Epithelial cell of alveolus of lung (primary cell): ENCODE measurements around the gene DNAJC17. TPM values are rescaled to one million over a fixed set of nuclear protein-coding genes. Genes with fewer than 3 reads are reported as not detected.

ENCODE experiments used
- total RNA-seq: library from RNA; depleted of rRNA; stranded (reverse); fragments of >200 nt; gene quantifications from 2 replicates; pipeline ENCODE4 v1.2.1, GENCODE V29; 2015

The DNAJC17 gene
- total RNA-seq, result 25.0 and 63.8 TPM in 2 replicates

GRCh38 chr15:40807028-40807887 is at the start of gene DNAJC17, which contains the start of gene ZFYVE19:
DNAJC17 (minus strand) TSS chr15:40807473; CDS start chr15:40807446, 27 bp downstream.
ZFYVE19 (plus strand) TSS chr15:40807089; CDS start chr15:40807590, 501 bp downstream.

GRCh38 chr15:40843885-40844695 is 36.8 kb upstream of the DNAJC17 start, which contains the start of gene SPINT1:
SPINT1 (plus strand) TSS chr15:40844048; CDS start chr15:40844555, 507 bp downstream.

GRCh38 chr15:40828447-40829036 is 21.3 kb upstream of the DNAJC17 start, which contains the start of gene PPP1R14D:
PPP1R14D (minus strand) TSS chr15:40828708; CDS start chr15:40828641, 67 bp downstream.

GRCh38 chr15:40769274-40770146 is 37.8 kb downstream of the DNAJC17 start, which contains the start of gene C15orf62:
C15orf62 (plus strand) TSS chr15:40769980; CDS start chr15:40770496, 516 bp downstream.

GRCh38 chr15:40763801-40764628 is 43.3 kb downstream of the DNAJC17 start, which contains the start of gene GCHFR:
GCHFR (plus strand) TSS chr15:40764068; CDS start chr15:40764181, 113 bp downstream.

GRCh38 chr15:40754883-40755811 is 52.1 kb downstream of the DNAJC17 start, which contains the start of gene RMDN3:
RMDN3 (minus strand) TSS chr15:40755254; CDS start chr15:40754783, 471 bp downstream.

Other genes with a start within 250 kb of the DNAJC17 start
- 26.5 and 49.1 TPM in 2 replicates for gene CCDC32, start 242.4 kb downstream of the DNAJC17 start, total RNA-seq
- gene RPUSD2, start 238.2 kb downstream of the DNAJC17 start, total RNA-seq, result 9.2 and 14.9 TPM in 2 replicates
- gene KNL1, start 213.2 kb downstream of the DNAJC17 start, total RNA-seq, result 7.9 and 16.4 TPM in 2 replicates
- 4.2 and 11.5 TPM in 2 replicates for gene RAD51, start 112.3 kb downstream of the DNAJC17 start, total RNA-seq
- 20.5 and 21.7 TPM in 2 replicates for gene RMDN3, start 52.2 kb downstream of the DNAJC17 start, total RNA-seq
- gene GCHFR, start 43.4 kb downstream of the DNAJC17 start, total RNA-seq, result 7.7 and 11.5 TPM in 2 replicates
- gene C15orf62, start 37.5 kb downstream of the DNAJC17 start, total RNA-seq, result not detected in 2 replicates
- gene ZFYVE19, start 384 bp downstream of the DNAJC17 start, total RNA-seq, result 16.3 and 40.4 TPM in 2 replicates
- not detected in 2 replicates for gene PPP1R14D, start 21.2 kb upstream of the DNAJC17 start, total RNA-seq
- gene SPINT1, start 36.6 kb upstream of the DNAJC17 start, total RNA-seq, result 4.1 and 31.0 TPM in 2 replicates
- gene RHOV, start 66.8 kb upstream of the DNAJC17 start, total RNA-seq, result not detected in 2 replicates
- 35.7 and 39.4 TPM in 2 replicates for gene VPS18, start 87.0 kb upstream of the DNAJC17 start, total RNA-seq
- 0.88 and 3.1 TPM in 2 replicates for gene DLL4, start 121.9 kb upstream of the DNAJC17 start, total RNA-seq
- gene CHAC1, start 146.0 kb upstream of the DNAJC17 start, total RNA-seq, result 5.0 and 63.6 TPM in 2 replicates